Measurements from ENCODE around the gene BUB1B. TPM values are rescaled to one million over a fixed set of nuclear protein-coding genes. Genes with fewer than 3 reads are reported as not detected.

BUB1B gene
- total RNA-seq, 6 experiments from 2014 or later = 11.5 to 38.1 (median 29.6) TPM

GRCh38 chr15:40222131-40222530 lies 61.3 kb downstream of the BUB1B start:
- no peak for DNase-seq
- Mint-ChIP-seq H3K4me1 (ENCODE audit: low read depth) (no peaks in the 10 kb centered on the region), H3K27ac (no peak overlapping the region), H3K36me3 (ENCODE audit: low read depth) (peaks cover 4% of the 10 kb centered on the region; the same call in 1 of the 2 replicates), H3K27me3 (ENCODE audit: insufficient read depth) (no peaks in the 10 kb centered on the region), H3K4me3 (no peak overlapping the region), H3K9me3 (no peaks in the 10 kb centered on the region)
- no peak for TF ChIP-seq CTCF (IDR thresholded peaks at IDR 0.05)

DNA sequence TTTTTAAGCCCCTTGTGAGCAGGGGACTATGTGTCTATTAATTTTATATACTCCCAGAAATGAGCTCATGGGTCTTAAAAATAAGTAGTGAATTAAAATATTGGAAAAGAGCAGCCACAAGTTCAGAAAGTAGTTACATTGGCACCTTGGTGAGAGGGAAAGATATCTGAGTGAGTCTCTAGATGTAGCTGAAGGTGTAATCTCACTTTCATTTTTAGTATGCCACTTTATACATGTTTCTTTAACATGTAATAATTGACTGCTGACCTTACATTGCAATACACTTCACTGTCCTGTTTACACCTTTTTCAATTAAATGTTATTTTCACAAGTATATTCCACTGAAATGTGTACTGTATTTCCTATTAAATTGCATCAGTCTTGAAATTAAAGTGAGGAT lies 65.9 kb downstream of the BUB1B start:
- no peak overlapping the region for H3K27ac Mint-ChIP-seq
- no peaks in the 10 kb centered on the region; the same call in 1 of the 2 replicates for H3K36me3 Mint-ChIP-seq (ENCODE audit: low read depth)
- no peaks in the 10 kb centered on the region for H3K9me3 Mint-ChIP-seq
- H3K4me3 Mint-ChIP-seq = no peak overlapping the region
- no peak for DNase-seq
- TF ChIP-seq CTCF (IDR thresholded peaks at IDR 0.05) = no peak
- H3K4me1 Mint-ChIP-seq (ENCODE audit: low read depth) = no peaks in the 10 kb centered on the region
- H3K27me3 Mint-ChIP-seq (ENCODE audit: insufficient read depth) = no peaks in the 10 kb centered on the region

DNA sequence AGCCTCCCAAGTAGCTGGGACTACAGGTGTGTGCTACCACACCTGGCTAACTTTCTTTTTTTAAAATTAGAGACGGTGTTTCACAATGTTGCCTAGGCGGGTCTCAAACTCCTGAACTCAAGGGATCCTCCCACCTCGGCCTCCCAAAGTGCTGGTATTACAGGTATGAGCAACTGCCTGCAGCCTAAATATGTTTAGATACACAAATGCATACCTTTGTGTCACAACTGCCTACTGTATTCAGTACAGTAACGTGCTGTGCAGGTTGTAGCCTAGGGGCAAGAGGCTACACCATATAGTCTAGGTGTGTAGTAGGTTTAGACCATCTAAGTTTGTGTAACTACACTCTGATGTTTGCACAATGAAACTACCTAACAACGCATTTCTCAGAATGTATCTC lies 68.4 kb downstream of the BUB1B start:
- TF ChIP-seq CTCF (IDR thresholded peaks at IDR 0.05) = no peak
- Mint-ChIP-seq H3K4me3 (no peak overlapping the region), H3K4me1 (ENCODE audit: low read depth) (no peaks in the 10 kb centered on the region; the same call in 1 of the 2 replicates), H3K27me3 (ENCODE audit: insufficient read depth) (no peaks in the 10 kb centered on the region), H3K9me3 (no peaks in the 10 kb centered on the region), H3K27ac (no peak overlapping the region), H3K36me3 (ENCODE audit: low read depth) (no peaks in the 10 kb centered on the region)
- DNase-seq = no peak

DNA sequence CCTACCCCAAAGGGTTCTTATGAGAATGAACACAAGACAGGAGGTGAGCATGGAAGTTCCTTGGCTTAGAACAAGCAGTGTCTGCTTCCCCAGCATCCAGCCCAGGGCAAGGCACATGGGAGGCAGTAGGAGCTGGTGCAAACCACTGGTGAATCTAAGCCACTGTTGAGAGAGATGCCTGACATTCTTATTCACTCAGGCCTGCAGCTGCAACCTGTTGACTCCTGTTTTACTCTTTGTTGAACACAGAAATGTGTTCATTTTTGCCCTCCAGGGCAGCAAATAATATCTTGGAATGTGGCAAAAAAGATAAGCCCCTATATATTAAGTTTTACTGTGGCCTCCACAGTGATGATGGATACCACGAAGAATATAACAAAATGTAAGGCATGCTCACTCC lies 69.1 kb downstream of the BUB1B start:
- no peak for DNase-seq
- H3K36me3 Mint-ChIP-seq (ENCODE audit: low read depth) = no peaks in the 10 kb centered on the region
- no peak for TF ChIP-seq CTCF (IDR thresholded peaks at IDR 0.05)
- no peaks in the 10 kb centered on the region; the same call in 1 of the 2 replicates for H3K4me1 Mint-ChIP-seq (ENCODE audit: low read depth)
- no peaks in the 10 kb centered on the region for H3K9me3 Mint-ChIP-seq
- H3K27me3 Mint-ChIP-seq (ENCODE audit: insufficient read depth) = no peaks in the 10 kb centered on the region
- H3K4me3 Mint-ChIP-seq = no peak overlapping the region
- no peak overlapping the region for H3K27ac Mint-ChIP-seq

DNA sequence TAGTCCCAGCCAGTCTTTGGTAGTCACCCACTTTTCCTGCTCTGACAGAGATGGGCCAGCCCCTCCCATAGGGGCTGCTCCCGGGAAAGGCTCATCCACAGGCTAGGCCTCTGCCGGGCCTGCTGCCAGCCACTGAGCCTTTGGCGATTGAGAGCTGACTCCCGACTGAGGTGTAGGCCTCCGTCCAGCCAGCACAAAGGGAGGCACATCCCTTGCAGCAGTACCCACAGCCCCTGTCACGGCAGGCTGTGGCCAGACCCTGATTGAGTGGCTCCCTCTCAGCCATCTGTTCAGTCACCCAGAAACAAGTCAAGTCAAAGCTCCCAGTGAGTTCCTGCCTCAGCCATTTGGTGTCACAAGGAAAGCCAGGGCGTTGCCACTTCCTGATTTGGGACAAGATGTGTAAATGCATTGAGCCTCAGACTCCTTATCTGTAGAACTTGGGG lies 71.8 kb downstream of the BUB1B start:
- Mint-ChIP-seq H3K36me3 (ENCODE audit: low read depth) (no peaks in the 10 kb centered on the region), H3K27ac (no peak overlapping the region), H3K4me3 (no peak overlapping the region), H3K27me3 (ENCODE audit: insufficient read depth) (peaks cover 5% of the 10 kb centered on the region), H3K4me1 (ENCODE audit: low read depth) (no peaks in the 10 kb centered on the region; the same call in 1 of the 2 replicates), H3K9me3 (no peaks in the 10 kb centered on the region)
- no peak for DNase-seq
- no peak for TF ChIP-seq CTCF (IDR thresholded peaks at IDR 0.05)
